GM21619 (cell line): ENCODE measurements around the gene AHNAK.

ENCODE experiments used
- ATAC-seq: cut with Tn5 transposase; IDR thresholded peaks from one replicate; pipeline ENCODE4 v1.9.1; 2021; ENCODE audit not compliant: unreplicated experiment

Gene AHNAK

GRCh38 chr11:62413060-62413696 lies 133.4 kb downstream of the AHNAK start:
- ATAC-seq = no peak

GRCh38 chr11:62411524-62411923 lies 135.1 kb downstream of the AHNAK start:
- no peak for ATAC-seq

- ATAC-seq = no peak
Observed at GRCh38 chr11:62410972-62411371, 135.6 kb downstream of the AHNAK start.

GRCh38 chr11:62409831-62410230 lies 136.8 kb downstream of the AHNAK start:
- no peak for ATAC-seq

GRCh38 chr11:62406034-62406433 lies 140.6 kb downstream of the AHNAK start:
- ATAC-seq = no peak

GRCh38 chr11:62404901-62405300 lies 141.7 kb downstream of the AHNAK start:
- ATAC-seq = no peak

- ATAC-seq = no peak
Observed at GRCh38 chr11:62404435-62404834, 142.2 kb downstream of the AHNAK start.

- no peak for ATAC-seq
Observed at GRCh38 chr11:62402960-62403730, 143.5 kb downstream of the AHNAK start.

GRCh38 chr11:62402226-62402959 lies 144.2 kb downstream of the AHNAK start:
- ATAC-seq = no peak

GRCh38 chr11:62401811-62402210 lies 144.8 kb downstream of the AHNAK start:
- ATAC-seq = no peak

GRCh38 chr11:62401356-62401755 lies 145.2 kb downstream of the AHNAK start:
- no peak for ATAC-seq

GRCh38 chr11:62400760-62401159 lies 145.8 kb downstream of the AHNAK start:
- no peak for ATAC-seq

- ATAC-seq = no peak
Observed at GRCh38 chr11:62400281-62400680, 146.3 kb downstream of the AHNAK start.

GRCh38 chr11:62399878-62400266 lies 146.7 kb downstream of the AHNAK start:
- no peak for ATAC-seq

GRCh38 chr11:62399172-62399877 lies 147.3 kb downstream of the AHNAK start:
- no peak for ATAC-seq

- ATAC-seq = no peak
Observed at GRCh38 chr11:62398011-62398994, 148.3 kb downstream of the AHNAK start.

- no peak for ATAC-seq
Observed at GRCh38 chr11:62395885-62396551, 150.6 kb downstream of the AHNAK start.

- no peak for ATAC-seq
Observed at GRCh38 chr11:62394825-62395538, 151.6 kb downstream of the AHNAK start.

- no peak for ATAC-seq
Observed at GRCh38 chr11:62393735-62394134, 152.9 kb downstream of the AHNAK start.
